ENCODE measurements around the gene PDE4C.

PDE4C gene

DNA sequence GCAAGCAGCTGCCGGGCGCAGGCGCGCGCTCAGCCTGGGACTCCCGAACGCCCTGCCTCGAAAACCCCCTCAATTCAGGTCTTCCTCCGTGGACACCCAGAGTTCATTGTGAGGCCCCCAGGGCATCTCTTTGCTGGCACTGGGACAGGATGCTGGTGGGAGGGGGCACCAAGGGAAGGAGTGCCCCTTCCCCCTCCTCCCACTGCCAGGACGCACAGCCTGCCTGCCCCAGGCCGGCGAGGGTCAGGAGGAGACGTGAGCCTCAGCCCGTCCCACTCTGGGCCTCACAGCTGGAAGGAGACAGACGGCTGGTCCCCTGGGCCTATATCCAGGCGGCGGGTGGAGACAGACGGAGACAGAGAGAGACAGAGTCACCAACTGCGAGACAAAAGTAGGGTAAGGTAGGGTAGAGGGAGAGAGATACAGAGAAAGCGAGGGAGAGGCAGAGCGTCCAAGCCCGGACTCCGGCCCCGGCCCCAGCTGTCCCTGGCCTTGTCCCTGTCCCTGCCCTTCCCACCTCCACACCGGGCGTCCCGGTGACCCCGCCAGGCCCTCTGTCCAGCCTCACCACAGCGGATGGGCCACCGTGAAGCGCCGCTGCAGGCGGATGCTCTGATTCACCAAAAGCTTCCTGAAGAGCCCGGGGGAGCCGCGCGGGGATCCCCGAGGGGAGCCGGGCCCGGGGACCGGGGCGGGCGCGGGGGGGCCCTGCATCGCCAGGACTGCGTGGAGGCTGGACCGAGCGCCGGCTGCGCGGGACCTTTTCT lies at the start of gene PDE4C:
Gene PDE4C, minus strand, starts transcription at position 737 of the 767 bp plus-strand sequence. Its CDS starts 23 bp downstream, at position 714.
- DNase-seq = no peak

GRCh38 chr19:18274781-18275356 lies 48.6 kb upstream of the PDE4C start:
- peak; percentile 35 for DNase-seq

DNA sequence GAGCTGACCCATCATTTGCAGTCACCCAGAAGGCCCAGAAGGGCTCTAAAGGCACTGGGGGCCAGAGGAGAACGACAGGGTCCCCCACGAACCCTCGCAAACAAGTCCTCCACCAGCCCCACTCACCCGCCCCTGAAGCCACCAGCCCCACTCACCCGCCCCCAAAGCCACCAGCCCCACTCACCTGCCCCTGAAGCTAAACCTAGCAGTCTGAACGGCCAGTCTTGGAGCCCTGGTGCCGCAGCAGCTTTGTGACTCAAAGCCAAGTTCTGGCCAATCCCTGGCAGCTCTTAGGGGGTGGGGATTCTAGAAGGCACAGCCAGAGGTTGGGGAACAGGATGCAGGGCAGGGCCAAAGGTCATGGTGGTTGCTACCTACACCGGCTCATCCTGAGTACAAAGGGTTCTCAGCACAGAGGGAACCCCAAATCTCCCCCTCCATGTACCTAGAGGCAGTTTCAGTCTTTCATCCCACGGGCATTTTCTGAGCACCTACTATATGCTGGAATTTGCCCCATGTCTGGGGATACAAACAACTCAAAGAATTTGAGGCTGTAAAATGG lies 48.1 kb upstream of the PDE4C start, which contains the start of gene IQCN:
Gene IQCN, minus strand, starts transcription at position 234 of the 562 bp plus-strand sequence. CDS start 4,974 bp downstream, outside the sequence.
- DNase-seq = no peak

GRCh38 chr19:18273561-18274218 lies 47.5 kb upstream of the PDE4C start:
- DNase-seq = no peak

DNA sequence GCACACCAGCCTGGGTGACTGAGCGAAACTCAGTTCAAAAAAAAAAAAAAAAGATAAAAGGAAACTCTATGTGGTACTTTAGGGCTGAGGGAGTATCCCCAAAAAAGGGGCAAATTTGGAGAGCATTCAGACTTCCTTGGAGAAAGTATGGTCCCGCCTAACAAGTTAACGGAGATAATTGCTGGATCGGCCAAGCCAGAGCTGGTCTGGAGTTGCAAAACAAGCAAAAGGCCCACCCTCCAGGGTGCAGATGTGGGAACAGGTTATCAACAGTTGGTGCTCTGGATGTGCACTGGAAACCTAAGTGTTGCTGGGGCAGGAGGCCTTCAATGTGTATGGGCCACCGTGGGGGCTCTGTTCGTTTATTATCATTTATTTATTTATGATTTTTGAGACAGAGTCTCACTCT lies 45.2 kb upstream of the PDE4C start:
- no peak for DNase-seq

- no peak for DNase-seq
These were observed 44.1 kb upstream of the PDE4C start for GRCh38 chr19:18270326-18270725.

DNA sequence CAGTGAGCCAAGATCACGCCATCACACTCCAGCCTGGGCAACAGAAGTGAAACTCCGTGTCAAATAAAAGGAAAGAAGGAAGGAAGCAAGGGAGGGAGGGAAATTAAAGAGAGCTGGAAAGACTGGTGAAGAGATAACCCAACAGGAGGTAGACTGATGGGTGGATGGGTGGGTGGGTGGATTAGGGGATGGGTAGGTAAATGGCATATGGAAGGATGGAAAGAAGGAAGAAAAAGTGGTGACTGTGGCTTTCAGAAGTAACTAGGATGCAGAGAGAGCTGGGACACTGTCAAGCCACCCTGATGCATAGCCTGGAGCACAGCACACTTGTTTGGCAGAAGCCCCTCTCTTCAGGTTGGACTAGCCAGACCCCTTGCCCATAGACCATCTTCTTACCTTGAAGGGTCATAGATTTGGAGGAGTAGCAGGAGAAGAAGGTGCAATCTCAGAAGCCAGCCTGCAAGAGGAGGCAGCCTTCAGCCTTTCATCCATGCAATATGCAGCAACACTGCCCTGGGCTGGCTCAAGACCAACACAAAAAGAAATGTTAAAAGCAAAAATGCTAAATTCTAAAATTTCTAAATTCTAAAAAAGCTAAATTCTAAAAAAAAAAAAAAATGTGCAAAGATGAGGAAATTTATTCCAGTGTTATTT lies 43.0 kb upstream of the PDE4C start:
- DNase-seq = no peak

- DNase-seq = no peak
These were observed 40.8 kb upstream of the PDE4C start for GRCh38 chr19:18266771-18267686.

DNA sequence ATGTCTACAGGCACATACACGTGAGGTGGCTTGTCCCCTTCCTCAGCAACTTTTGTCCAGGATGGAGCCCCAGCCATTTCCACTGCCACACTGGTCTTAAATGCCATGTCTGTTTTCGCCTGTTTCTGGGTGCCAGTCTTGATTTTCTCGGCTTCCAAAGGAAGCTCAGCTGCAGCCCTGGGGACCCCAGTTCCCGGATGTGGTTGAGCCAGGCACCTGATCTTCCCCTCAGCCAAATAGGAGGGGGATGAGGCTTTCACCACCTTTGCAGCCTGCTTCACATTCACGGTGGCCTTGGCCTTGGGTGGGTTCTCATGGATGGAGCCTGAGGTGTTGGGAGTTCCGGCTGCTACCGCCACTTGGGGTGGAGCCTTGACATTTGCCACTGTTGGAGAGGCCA lies 39.3 kb upstream of the PDE4C start:
- no peak for DNase-seq

DNA sequence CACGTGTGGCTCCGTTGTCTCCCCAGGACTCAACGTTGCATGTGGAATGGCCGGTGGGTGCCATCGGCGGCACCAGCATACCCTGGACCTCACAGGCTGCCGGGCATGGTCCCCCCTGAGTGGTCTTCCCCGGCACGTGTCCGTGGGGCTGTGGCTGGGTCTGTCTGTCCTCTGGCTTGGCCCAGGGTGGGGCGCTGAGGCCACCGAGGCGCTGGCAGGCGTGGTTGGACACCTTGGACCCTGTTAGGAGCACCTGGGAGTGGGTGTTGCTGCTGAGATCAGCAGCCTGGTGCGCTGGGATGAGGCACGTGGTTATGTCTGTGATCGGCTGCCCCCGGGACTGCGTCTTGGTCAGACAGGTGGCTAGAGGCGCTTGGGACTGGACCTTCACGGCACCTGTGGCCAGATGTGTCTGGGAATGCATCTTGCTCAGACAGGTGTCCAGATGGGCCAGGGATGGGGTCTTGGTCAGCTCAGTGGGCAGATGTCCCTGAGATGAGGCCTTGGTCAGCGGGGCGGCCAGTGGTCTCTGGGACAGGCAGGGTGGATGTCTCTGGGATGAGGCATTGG lies 38.8 kb upstream of the PDE4C start:
- no peak for DNase-seq

DNA sequence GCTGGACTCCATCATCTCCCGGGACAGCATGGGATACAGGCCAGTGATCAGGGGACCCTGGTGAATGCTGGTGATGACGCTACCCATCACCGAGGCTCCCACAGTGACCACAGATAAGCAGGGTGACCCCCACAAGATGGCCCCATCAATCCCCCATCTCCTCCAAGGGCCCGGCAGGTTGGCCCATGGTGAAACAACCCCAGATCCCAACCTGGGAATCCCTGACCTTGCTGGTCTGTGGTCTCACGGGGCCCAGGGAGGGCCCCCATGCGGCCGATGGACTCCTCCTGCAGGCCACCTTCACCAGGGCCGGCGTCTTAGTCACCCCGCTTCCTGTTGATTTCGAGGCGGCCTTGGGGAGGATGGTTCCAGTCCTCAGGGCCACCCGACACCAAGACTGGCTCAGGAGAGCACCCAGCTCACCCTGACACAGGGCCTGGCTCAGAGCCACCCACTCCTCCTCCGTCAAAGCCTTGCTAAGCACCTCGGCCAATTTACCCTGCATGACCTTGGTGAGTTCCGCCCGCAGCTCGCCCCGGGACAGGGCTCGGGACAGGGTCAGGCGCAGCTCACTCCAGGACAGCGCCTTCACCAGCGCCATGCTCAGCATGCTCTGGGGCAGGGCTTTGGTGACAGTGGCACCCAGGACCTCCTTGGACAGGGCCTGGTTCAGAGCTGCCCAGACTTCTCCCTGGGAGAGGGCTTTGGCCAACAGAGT lies 38.1 kb upstream of the PDE4C start:
- no peak for DNase-seq

- DNase-seq = no peak
These were observed 37.3 kb upstream of the PDE4C start for GRCh38 chr19:18263324-18264136.

DNA sequence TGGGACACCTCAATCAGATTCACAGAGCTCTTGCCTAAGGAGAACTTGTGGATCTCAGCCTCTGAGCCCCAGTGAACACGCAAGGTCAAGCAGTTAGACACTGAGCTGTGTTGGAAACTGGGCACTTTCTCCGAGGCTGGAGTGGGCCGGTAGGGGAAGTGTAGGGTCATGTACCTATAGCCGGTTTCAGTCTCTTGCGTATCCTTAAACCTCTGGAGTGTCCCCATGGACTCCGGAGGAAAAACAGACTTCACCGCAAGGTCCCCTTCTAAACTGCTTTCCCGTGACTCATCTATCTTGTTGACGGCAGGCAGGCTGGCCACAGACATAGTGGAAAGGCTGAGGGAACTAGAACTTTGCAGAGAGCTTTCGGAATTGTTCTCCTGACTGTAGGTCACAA lies 36.7 kb upstream of the PDE4C start:
- DNase-seq = no peak

- DNase-seq = no peak
These were observed 35.9 kb upstream of the PDE4C start for GRCh38 chr19:18262144-18262543.

DNA sequence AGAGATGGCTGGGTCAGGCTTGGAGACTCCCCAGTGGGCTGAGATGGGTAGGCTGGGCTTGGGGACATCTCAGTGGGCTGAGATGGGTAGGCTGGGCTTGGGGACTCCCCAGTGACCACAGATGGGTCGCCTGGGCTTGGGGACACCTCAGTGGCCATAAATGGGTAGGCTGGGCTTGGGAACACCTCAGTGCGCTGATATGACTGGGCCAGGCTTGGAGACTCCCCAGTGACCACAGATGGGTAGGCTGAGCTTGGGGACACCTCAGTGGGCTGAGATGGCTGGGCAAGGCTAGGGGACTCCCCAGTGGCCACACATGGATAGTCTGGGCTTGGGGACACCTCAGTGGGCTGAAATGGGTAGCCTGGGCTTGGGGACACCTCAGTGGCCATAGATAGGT lies 35.2 kb upstream of the PDE4C start:
- no peak for DNase-seq

GRCh38 chr19:18259893-18260292 lies 33.7 kb upstream of the PDE4C start:
- no peak for DNase-seq

DNA sequence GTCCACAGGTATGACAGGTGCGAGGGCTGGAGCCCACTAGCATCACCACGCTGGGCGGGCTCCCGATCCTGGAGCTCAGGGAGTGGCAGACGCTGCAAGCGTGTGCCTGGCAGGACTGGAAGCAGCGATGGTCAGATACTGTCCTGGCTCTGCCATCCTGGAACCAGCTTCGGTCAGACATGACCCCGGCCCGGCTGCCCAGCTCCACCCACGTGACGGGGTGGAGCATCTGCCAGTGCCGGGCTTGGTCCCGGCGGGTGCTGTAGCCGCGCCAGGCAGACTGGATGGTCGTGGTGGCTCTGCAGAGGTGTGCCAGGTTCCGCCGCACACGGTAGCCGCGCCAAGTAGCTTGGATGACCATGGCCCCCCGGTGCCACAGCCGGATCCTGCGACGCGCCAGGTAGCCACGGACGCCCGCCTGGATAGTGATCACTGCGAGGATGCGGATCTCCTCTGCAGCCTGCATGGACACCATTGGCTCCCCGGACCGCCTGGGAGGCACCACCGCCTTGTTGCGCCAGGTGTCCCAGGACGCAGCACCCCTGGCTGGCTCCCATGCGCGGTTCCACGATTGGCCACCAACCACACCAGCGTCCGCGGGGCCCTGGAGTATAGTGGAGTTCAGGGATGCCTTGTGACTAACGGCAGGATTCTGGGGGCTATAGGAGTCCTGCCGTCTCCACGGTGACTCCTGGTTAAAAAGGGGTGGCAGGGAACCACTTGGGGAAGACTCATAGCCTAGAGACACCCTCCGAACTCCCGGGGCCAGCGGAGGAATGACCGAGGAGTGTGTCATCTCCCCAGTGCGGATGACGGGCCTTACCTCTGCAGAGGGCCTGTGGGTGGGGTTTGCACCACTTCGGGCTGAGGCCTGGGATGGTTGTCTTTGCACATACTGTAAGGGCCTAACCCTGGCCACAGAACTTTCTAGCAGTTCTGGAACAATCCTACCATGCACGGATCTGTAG lies 31.5 kb upstream of the PDE4C start:
- no peak for DNase-seq

DNA sequence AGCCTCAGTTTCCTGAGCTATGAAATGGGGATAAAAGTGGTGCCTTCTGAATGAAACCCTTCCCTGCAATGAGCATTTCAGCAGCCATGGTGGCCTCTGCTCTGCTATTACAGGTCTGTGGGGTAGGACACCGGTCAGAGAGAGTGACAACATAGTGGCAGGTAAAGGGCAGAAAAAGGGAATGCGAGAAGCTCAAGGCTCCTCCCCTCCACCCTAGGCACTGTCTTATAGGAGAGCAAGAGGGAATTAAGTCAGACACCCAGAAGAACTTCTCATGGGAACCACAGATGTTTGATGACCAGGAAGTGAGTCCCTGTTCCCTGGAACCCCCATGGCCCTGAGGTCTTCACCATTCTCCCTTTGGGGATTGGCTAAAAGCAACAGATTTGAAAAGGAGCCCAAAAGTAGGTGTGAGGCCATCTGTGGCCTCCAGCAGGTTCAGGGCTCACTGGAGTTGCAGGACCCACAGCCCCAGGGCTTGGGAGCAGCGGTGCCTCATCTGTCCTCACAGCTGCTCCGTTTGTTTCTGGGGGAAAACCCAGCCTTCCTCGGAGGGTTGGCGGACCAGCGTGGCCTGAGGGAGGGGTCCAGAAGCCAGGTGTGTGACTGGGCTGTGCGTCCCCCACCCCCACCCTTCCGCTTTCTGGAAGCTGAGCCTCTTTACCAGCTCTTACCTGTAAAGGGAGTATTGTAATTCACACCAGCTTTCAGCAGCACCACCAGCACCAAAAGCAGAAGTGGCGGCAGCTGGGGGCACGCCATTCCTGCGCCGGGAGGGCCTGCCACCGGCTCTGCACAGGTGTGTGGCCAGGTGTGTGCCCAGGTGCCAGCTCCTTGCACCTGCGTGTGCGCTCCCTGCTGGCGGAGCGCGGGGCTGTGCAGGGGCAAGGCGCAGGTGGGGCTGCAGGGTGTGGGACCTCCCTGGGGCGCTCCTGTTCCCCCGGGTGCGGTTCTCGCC lies 28.6 kb upstream of the PDE4C start:
- no peak for DNase-seq
